Neural progenitor cell (in vitro differentiated cells): ENCODE results near the gene CFAP70.

Source experiments
- CTCF ChIP-seq: fragments of 200-600 bp; sonication (generic); IDR thresholded peaks from 2 replicates; pipeline ENCODE4 v1.5.1; 2017; ENCODE audit warnings: antibody characterized with exemption, mild to moderate bottlenecking
- EZH2 ChIP-seq: fragments of 200-600 bp; sonication (generic); IDR thresholded peaks from 2 replicates; pipeline ENCODE4 v1.6.1; 2017; ENCODE audit warnings: antibody characterized with exemption, mild to moderate bottlenecking, moderate library complexity
- EZH2phosphoT487 ChIP-seq: fragments of 200-600 bp; sonication (generic); IDR thresholded peaks from 2 replicates; pipeline ENCODE4 v1.6.1; 2017; ENCODE audit warnings: antibody characterized with exemption

GRCh38 chr10:73306171-73306708 is 52.4 kb downstream of the CFAP70 start:
- TF ChIP-seq CTCF (no peak), EZH2 (no peak), EZH2phosphoT487 (no peak)
